ENCODE results near the gene RAB1B. TPM values are rescaled to one million over a fixed set of nuclear protein-coding genes. Genes with fewer than 3 reads are reported as not detected.

The RAB1B gene
- total and polyA plus RNA-seq, 2 donors (not counting 1 experiment from before 2014, with no cell fraction given): 77.1 to 77.8 TPM

DNA sequence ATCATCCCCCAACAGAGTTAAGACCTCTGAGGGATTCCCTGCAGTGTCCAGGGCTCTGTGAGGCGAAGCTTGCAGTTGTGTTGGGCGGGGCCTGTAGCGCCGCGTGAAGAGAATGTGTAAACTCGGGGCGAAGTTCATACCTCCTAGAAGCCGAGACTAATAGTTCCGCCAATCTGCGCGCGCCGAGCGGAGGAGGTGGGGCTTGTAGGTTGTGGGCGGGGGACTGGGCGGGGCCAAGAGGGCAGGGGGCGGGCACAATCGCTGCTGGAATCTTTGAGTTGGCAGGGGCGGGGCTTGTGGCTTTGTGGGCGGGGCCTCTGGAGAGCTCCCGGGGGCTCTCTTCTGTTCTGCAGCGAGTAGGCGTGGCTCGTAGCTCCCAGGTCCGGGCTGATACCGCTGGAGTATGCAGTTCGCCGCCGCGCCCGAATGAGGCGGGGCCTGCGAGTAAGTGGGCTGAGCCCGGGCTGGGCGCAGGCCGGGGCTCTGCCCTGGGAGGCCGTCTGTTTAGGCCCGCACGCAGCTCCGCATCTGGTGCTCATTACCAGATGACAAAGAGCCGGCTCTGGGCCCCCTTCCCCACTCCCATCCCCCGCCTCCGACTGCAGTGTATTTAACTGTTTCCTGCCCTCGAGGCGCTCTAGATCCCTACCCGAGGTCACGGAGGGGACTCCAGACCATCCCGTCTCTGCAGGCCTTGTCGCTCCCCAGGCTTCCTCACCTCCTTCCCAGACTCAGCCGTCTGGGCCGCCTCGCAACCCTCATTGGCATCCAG, 44.3 kb downstream of the RAB1B start:
- H3K27me3 Mint-ChIP-seq: peaks cover under 1% of the 10 kb centered on the region
- ChIA-PET CTCF (interaction anchor here (0.6 to 6.3 kb wide), 30 partner anchors 9 to 533 kb away, joined by 3 to 101 read pairs (median 8); partner anchors contain the start of genes B4GAT1, BRMS1, DPP3 and MRPL11), POLR2A (interaction anchor here (0.5 to 2.0 kb wide), 20 partner anchors 10 to 1048 kb away, joined by 3 to 12 read pairs (median 4); partner anchors contain the start of genes BRMS1, DPP3, FIBP and MRPL11)
- Histone ChIP-seq H3K36me3 (replicated peaks in 1 of 2; ENCODE audit: control extremely low read depth in 1 of 2, control insufficient read depth in 1 of 2, extremely low read depth in 1 of 2, insufficient read depth in 2 of 2, low read length in 1 of 2) (no peaks in the 10 kb centered on the region), H3K27me3 (replicated peaks in 1 of 4; ENCODE audit: control extremely low read depth in 1 of 4, control insufficient read depth in 3 of 4, insufficient read depth in 4 of 4, low read length in 3 of 4) (no peaks in the 10 kb centered on the region), H3K79me2 (ENCODE audit: control insufficient read depth, insufficient read depth, low read length) (no peaks in the 10 kb centered on the region), H3K4me3 (ENCODE audit: control extremely low read depth in 1 of 5, extremely low read depth in 1 of 5, insufficient read depth in 1 of 5, low read depth in 2 of 5, low read length in 4 of 5) (peak overlapping the region; percentile 30 to 72 (median 63)), H2AFZ (ENCODE audit: insufficient read depth, low read depth, low read length, poor library complexity, severe bottlenecking) (peak overlapping the region; percentile 88), H3K27ac (ENCODE audit: low read length in 2 of 2) (peak overlapping the region; percentile 80 to 88), H4K20me1 (ENCODE audit: control insufficient read depth, insufficient read depth, low read length, poor library complexity, severe bottlenecking) (no peaks in the 10 kb centered on the region), H3K9me3 (ENCODE audit: control extremely low read depth in 1 of 3, control insufficient read depth in 2 of 3, insufficient read depth in 1 of 3, low read length in 2 of 3) (no peaks in the 10 kb centered on the region), H3K4me2 (replicated peaks; ENCODE audit: low read depth, low read length, poor library complexity, severe bottlenecking) (peak overlapping the region; percentile 89), H3K4me1 (ENCODE audit: control insufficient read depth in 2 of 2, insufficient read depth in 2 of 2, low read length in 2 of 2) (peaks cover 18 to 28% of the 10 kb centered on the region in 2 donors), H3K9ac (ENCODE audit: low read length) (peak overlapping the region; percentile 75)
- TF ChIP-seq EZH2 (IDR thresholded peaks at IDR 0.05; ENCODE audit: borderline replicate concordance, insufficient read depth, low read depth, low read length, poor library complexity, severe bottlenecking): no peak
- TF ChIP-seq, protein P1, sequence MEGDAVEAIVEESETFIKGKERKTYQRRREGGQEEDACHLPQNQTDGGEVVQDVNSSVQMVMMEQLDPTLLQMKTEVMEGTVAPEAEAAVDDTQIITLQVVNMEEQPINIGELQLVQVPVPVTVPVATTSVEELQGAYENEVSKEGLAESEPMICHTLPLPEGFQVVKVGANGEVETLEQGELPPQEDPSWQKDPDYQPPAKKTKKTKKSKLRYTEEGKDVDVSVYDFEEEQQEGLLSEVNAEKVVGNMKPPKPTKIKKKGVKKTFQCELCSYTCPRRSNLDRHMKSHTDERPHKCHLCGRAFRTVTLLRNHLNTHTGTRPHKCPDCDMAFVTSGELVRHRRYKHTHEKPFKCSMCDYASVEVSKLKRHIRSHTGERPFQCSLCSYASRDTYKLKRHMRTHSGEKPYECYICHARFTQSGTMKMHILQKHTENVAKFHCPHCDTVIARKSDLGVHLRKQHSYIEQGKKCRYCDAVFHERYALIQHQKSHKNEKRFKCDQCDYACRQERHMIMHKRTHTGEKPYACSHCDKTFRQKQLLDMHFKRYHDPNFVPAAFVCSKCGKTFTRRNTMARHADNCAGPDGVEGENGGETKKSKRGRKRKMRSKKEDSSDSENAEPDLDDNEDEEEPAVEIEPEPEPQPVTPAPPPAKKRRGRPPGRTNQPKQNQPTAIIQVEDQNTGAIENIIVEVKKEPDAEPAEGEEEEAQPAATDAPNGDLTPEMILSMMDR (IDR thresholded peaks at IDR 0.05): no peak
- WGBS (ENCODE audit: insufficient coverage): 2% methylated on average over 43 of the region's 52 CpGs
- H3K9me3 Mint-ChIP-seq (ENCODE audit: insufficient read depth): no peaks in the 10 kb centered on the region
- intact Hi-C loops (cut with micrococcal nuclease): loop anchor here (1.0 to 2.0 kb wide), 9 partner anchors 16 to 366 kb away; partner anchors contain the start of genes BRMS1, PELI3, RAB1B and SLC29A2
- H3K4me3 Mint-ChIP-seq: peak overlapping the region; percentile 99
- H3K27ac Mint-ChIP-seq: peak overlapping the region; percentile 99
- DNase-seq (peak; percentile 97), ATAC-seq (ENCODE audit: low read depth) (peak; percentile 65)
- H3K4me1 Mint-ChIP-seq: peaks cover 34% of the 10 kb centered on the region

Data from B cell (primary cell).